Liver (tissue), 3 donors: ENCODE data around the gene HOXB8.

Source experiments
- TF ChIP-seq, protein P1 (sequence below): fragments of 150-350 bp; IDR thresholded peaks from 2 replicates; pipeline ENCODE4 v1.5.1; 2017; ENCODE audit warnings: improper control_type of control experiment, low read depth, low read length; ENCODE audit not compliant: missing input control
- TF ChIP-seq, protein P2 (sequence below): IDR thresholded peaks from 2 replicates; pipeline ENCODE4 v1.6.1; 2016; ENCODE audit warnings: antibody characterized with exemption, mild to moderate bottlenecking
- TF ChIP-seq, protein P3 (sequence below): IDR thresholded peaks from 2 replicates; pipeline ENCODE4 v1.6.1; 2016; ENCODE audit warnings: antibody characterized with exemption
- donor health status: healthy.
- donor health status: healthy.

DNA sequence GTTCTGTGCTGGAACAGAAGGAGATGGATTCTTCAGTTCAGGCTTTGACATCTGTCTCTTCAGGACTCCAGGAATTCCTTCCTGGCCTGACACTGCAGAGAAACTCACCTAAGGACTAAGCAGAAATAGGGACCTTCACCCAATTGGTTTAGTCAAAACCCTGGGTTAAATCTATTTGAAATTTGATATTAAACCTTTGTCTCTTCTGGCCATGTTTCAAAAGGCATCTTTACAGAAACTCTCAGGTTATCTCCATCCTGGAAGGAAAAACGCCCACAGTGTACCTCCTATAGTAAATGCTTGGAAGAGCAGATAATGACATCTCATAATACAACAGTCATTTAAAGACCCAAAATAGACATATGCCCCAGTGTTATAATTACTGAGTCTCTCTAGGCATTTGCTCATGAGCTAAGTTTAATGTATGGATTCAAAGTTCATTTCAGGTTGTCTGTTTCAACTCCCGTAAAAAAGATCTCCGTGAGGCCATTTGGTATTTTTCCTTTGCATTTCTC, 31.3 kb downstream of the HOXB8 start:
- TF ChIP-seq, protein P1, sequence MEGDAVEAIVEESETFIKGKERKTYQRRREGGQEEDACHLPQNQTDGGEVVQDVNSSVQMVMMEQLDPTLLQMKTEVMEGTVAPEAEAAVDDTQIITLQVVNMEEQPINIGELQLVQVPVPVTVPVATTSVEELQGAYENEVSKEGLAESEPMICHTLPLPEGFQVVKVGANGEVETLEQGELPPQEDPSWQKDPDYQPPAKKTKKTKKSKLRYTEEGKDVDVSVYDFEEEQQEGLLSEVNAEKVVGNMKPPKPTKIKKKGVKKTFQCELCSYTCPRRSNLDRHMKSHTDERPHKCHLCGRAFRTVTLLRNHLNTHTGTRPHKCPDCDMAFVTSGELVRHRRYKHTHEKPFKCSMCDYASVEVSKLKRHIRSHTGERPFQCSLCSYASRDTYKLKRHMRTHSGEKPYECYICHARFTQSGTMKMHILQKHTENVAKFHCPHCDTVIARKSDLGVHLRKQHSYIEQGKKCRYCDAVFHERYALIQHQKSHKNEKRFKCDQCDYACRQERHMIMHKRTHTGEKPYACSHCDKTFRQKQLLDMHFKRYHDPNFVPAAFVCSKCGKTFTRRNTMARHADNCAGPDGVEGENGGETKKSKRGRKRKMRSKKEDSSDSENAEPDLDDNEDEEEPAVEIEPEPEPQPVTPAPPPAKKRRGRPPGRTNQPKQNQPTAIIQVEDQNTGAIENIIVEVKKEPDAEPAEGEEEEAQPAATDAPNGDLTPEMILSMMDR = no peak
- TF ChIP-seq, protein P2, sequence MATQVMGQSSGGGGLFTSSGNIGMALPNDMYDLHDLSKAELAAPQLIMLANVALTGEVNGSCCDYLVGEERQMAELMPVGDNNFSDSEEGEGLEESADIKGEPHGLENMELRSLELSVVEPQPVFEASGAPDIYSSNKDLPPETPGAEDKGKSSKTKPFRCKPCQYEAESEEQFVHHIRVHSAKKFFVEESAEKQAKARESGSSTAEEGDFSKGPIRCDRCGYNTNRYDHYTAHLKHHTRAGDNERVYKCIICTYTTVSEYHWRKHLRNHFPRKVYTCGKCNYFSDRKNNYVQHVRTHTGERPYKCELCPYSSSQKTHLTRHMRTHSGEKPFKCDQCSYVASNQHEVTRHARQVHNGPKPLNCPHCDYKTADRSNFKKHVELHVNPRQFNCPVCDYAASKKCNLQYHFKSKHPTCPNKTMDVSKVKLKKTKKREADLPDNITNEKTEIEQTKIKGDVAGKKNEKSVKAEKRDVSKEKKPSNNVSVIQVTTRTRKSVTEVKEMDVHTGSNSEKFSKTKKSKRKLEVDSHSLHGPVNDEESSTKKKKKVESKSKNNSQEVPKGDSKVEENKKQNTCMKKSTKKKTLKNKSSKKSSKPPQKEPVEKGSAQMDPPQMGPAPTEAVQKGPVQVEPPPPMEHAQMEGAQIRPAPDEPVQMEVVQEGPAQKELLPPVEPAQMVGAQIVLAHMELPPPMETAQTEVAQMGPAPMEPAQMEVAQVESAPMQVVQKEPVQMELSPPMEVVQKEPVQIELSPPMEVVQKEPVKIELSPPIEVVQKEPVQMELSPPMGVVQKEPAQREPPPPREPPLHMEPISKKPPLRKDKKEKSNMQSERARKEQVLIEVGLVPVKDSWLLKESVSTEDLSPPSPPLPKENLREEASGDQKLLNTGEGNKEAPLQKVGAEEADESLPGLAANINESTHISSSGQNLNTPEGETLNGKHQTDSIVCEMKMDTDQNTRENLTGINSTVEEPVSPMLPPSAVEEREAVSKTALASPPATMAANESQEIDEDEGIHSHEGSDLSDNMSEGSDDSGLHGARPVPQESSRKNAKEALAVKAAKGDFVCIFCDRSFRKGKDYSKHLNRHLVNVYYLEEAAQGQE = no peak
- TF ChIP-seq, protein P3, sequence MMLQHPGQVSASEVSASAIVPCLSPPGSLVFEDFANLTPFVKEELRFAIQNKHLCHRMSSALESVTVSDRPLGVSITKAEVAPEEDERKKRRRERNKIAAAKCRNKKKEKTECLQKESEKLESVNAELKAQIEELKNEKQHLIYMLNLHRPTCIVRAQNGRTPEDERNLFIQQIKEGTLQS = no peak
